ENCODE results near the gene SNTN. TPM values are rescaled to one million over a fixed set of nuclear protein-coding genes. Genes with fewer than 3 reads are reported as not detected.

SNTN gene
- total and polyA plus RNA-seq, 2 of the 13 experiments (the other 11 are each of a cell fraction or from before 2014, with no cell fraction given): not detected

DNA sequence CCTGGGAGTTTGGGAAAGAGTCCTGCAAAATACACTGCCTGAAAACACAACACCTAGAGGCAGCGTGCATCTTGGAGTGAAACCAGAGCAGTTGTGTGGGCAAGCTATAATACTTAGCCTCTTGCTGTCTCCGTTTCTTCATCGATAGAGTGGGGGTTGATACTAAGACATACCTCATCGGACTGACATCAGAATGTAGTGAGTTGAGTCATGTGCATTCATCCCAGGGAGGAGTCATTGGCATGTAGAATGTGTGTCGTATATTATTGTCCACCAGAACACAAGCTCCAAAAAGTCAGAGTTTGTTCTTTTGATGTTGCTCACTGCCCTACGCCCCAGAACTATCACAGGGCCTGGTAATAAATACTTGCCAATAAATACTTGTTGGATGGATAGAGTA lies 4.3 kb downstream of the SNTN start (continued):
- TF ChIP-seq KMT2A (CRISPR knock-in tag; IDR thresholded peaks at IDR 0.05) (no peak), U2AF2 (IDR thresholded peaks at IDR 0.05; ENCODE audit: low read depth, low read length) (no peak), ZKSCAN8 (CRISPR knock-in tag; IDR thresholded peaks at IDR 0.05; ENCODE audit: borderline replicate concordance) (no peak), SIN3B (IDR thresholded peaks at IDR 0.05; ENCODE audit: low read length) (no peak), HES4 (CRISPR knock-in tag; IDR thresholded peaks at IDR 0.05; ENCODE audit: borderline replicate concordance) (no peak), ZNF841 (CRISPR knock-in tag; IDR thresholded peaks at IDR 0.05; ENCODE audit: borderline replicate concordance) (no peak), ZNF747 (CRISPR knock-in tag; IDR thresholded peaks at IDR 0.05; ENCODE audit: borderline replicate concordance) (no peak), ZEB1 (IDR thresholded peaks at IDR 0.05; ENCODE audit: insufficient replicate concordance, low read depth) (no peak), ZFP37 (CRISPR knock-in tag; IDR thresholded peaks at IDR 0.05; ENCODE audit: borderline replicate concordance) (no peak), NCOR1 (IDR thresholded peaks at IDR 0.05; ENCODE audit: borderline replicate concordance, low read length) (no peak)
- TF ChIP-seq, protein P1, sequence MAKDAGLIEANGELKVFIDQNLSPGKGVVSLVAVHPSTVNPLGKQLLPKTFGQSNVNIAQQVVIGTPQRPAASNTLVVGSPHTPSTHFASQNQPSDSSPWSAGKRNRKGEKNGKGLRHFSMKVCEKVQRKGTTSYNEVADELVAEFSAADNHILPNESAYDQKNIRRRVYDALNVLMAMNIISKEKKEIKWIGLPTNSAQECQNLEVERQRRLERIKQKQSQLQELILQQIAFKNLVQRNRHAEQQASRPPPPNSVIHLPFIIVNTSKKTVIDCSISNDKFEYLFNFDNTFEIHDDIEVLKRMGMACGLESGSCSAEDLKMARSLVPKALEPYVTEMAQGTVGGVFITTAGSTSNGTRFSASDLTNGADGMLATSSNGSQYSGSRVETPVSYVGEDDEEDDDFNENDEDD (CRISPR knock-in tag; IDR thresholded peaks at IDR 0.05; ENCODE audit: borderline replicate concordance): no peak
- TF ChIP-seq, protein P2, sequence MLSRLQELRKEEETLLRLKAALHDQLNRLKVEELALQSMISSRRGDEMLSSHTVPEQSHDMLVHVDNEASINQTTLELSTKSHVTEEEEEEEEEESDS (CRISPR knock-in tag; IDR thresholded peaks at IDR 0.05; ENCODE audit: borderline replicate concordance): no peak

DNA sequence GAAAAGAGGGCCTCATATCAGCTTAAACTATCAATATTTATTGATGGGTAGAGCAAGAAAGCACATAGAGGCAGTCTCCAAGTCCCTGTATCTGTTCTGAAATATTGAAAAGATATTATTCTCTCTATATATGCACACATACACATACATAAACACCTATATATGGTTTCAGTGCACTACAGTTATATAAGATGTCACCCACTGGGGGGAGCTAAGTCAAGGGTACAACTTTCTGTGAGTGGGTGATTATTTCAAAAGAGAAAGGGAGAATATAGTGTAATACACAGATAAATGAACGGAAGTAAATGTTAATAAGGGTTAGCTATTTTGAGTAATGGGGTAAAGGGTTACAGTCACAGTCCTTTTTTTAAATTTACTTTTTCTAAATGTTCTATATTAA lies 8.8 kb downstream of the SNTN start:
- no TSS peak for BruUV-seq (replicated peaks)
- Histone ChIP-seq H3K27ac (ENCODE audit: extremely low read length, insufficient read depth, low read length) (no peak overlapping the region), H2AFZ (ENCODE audit: low read length) (no peak overlapping the region), H4K20me1 (ENCODE audit: insufficient read depth, low read length) (no peaks in the 10 kb centered on the region), H3K4me2 (ENCODE audit: low read depth, low read length) (no peak overlapping the region), H3K4me3 (replicated peaks in 1 of 3; ENCODE audit: insufficient read depth in 1 of 3, low read depth in 2 of 3, low read length in 3 of 3) (no peak overlapping the region), H3K79me2 (ENCODE audit: insufficient read depth, low read length) (no peaks in the 10 kb centered on the region), H3K36me3 (replicated peaks in 1 of 2; ENCODE audit: control insufficient read depth in 1 of 2, insufficient read depth in 2 of 2, low read length in 2 of 2) (no peaks in the 10 kb centered on the region), H3K9me3 (ENCODE audit: low read length) (no peaks in the 10 kb centered on the region), H3K9ac (ENCODE audit: insufficient read depth, low read depth, low read length) (no peak overlapping the region), H3K4me1 (ENCODE audit: insufficient read depth, low read length) (no peaks in the 10 kb centered on the region), H3K27me3 (ENCODE audit: control insufficient read depth in 1 of 2, insufficient read depth in 2 of 2, low read length in 2 of 2) (no peaks in the 10 kb centered on the region)
- intact Hi-C loops (cut with micrococcal nuclease; ENCODE audit: unreplicated experiment): loop anchor here (10.0 kb wide), 1 partner anchor 306 kb away; no protein-coding TSS in a partner anchor
- DNase-seq (ENCODE audit: low spot score): no peak
- FAIRE-seq: no peak
- 38% methylated on average over 1 of the region's 1 CpG for WGBS (ENCODE audit: low lambda C conversion rate)
- in situ Hi-C loops (cut with HindIII; ENCODE audit: extremely low pct_ligation_motif_present, low pct_unique_long_range_greater_than_20kb): no loop called here
- ATAC-seq: no peak
- POLR2A ChIA-PET: no interaction called here
- CTCF ChIA-PET (ENCODE audit: low intra/inter-chr PET ratio, low total read pairs): no interaction called here
- TF ChIP-seq ZNF282 (IDR thresholded peaks at IDR 0.05; ENCODE audit: partially characterized antibody) (no peak), KDM5B (CRISPR knock-in tag; IDR thresholded peaks at IDR 0.05; ENCODE audit: borderline replicate concordance) (no peak), ZNF101 (CRISPR knock-in tag; IDR thresholded peaks at IDR 0.05; ENCODE audit: borderline replicate concordance, low read depth) (no peak), ZNF230 (CRISPR knock-in tag; IDR thresholded peaks at IDR 0.05) (no peak), ZNF629 (CRISPR knock-in tag; conservative IDR thresholded peaks at IDR 0.05) (no peak), RCOR2 (CRISPR knock-in tag; IDR thresholded peaks at IDR 0.05) (no peak)
- TF ChIP-seq, protein P3, sequence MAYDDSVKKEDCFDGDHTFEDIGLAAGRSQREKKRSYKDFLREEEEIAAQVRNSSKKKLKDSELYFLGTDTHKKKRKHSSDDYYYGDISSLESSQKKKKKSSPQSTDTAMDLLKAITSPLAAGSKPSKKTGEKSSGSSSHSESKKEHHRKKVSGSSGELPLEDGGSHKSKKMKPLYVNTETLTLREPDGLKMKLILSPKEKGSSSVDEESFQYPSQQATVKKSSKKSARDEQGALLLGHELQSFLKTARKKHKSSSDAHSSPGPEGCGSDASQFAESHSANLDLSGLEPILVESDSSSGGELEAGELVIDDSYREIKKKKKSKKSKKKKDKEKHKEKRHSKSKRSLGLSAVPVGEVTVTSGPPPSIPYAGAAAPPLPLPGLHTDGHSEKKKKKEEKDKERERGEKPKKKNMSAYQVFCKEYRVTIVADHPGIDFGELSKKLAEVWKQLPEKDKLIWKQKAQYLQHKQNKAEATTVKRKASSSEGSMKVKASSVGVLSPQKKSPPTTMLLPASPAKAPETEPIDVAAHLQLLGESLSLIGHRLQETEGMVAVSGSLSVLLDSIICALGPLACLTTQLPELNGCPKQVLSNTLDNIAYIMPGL (CRISPR knock-in tag; IDR thresholded peaks at IDR 0.05; ENCODE audit: borderline replicate concordance in 1 of 2, low read depth in 1 of 2): no peak
- TF ChIP-seq, protein P4, sequence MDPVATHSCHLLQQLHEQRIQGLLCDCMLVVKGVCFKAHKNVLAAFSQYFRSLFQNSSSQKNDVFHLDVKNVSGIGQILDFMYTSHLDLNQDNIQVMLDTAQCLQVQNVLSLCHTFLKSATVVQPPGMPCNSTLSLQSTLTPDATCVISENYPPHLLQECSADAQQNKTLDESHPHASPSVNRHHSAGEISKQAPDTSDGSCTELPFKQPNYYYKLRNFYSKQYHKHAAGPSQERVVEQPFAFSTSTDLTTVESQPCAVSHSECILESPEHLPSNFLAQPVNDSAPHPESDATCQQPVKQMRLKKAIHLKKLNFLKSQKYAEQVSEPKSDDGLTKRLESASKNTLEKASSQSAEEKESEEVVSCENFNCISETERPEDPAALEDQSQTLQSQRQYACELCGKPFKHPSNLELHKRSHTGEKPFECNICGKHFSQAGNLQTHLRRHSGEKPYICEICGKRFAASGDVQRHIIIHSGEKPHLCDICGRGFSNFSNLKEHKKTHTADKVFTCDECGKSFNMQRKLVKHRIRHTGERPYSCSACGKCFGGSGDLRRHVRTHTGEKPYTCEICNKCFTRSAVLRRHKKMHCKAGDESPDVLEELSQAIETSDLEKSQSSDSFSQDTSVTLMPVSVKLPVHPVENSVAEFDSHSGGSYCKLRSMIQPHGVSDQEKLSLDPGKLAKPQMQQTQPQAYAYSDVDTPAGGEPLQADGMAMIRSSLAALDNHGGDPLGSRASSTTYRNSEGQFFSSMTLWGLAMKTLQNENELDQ (CRISPR knock-in tag; IDR thresholded peaks at IDR 0.05; ENCODE audit: borderline replicate concordance): no peak

All from HepG2 (cell line).